ENCODE data around the gene GLI3. TPM values are rescaled to one million over a fixed set of nuclear protein-coding genes. Genes with fewer than 3 reads are reported as not detected.

The GLI3 gene
- total RNA-seq, 4 donors from 2014 or later, result 16.5 to 105 (median 22.6) TPM

DNA sequence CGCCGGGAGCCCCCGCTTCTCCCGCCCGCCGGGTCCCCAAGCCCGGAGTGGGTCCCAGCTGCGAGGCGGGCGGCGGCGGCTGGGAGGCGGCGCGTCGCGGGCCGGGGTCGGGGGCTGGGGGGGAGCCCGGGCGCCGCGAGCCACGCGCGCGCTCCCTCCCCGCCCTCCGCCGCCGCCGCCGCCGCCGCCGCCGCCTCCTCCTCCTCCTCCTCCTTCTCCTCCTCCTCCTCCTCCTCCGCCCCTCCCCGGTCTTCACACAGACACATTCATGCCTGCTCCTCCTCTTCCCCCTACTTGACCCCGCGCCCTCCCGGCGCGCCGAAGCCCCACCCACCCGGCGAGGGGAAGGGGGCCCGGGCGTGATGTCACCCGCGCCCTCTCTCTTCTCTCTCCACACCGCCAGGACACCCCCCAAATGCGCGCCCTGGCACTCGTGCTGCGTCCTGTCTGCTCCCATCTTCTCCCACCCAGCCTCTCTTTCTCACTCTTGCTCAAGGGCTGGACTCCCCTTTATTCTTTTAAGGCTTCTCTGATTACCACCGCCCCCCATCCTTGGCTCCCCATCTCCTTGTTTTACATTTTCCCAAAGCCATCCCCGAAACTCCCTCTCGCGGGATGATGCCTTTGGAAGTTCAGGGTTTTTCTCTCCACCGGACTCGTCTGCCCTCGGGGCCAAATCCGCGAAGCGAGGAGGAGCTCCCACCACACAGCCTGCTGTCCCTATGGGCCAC, 967 bp upstream of the GLI3 start:
- TF ChIP-seq CTCF (IDR thresholded peaks at IDR 0.05) (no peak), POLR2A (IDR thresholded peaks at IDR 0.05) (no peak)
- DNase-seq, result peak; percentile 89 to 93
- intact Hi-C loops (cut with DNase I; ENCODE audit: low total_unique reads), result no loop called here
- Histone ChIP-seq H3K36me3 (no peaks in the 10 kb centered on the region), H3K27me3 (no peaks in the 10 kb centered on the region), H3K4me1 (peaks cover 4 to 7% of the 10 kb centered on the region in 2 donors), H3K27ac (peak overlapping the region; percentile 95 to 99), H3K9me3 (no peaks in the 10 kb centered on the region), H3K4me3 (peak overlapping the region; percentile 60 to 80)

DNA sequence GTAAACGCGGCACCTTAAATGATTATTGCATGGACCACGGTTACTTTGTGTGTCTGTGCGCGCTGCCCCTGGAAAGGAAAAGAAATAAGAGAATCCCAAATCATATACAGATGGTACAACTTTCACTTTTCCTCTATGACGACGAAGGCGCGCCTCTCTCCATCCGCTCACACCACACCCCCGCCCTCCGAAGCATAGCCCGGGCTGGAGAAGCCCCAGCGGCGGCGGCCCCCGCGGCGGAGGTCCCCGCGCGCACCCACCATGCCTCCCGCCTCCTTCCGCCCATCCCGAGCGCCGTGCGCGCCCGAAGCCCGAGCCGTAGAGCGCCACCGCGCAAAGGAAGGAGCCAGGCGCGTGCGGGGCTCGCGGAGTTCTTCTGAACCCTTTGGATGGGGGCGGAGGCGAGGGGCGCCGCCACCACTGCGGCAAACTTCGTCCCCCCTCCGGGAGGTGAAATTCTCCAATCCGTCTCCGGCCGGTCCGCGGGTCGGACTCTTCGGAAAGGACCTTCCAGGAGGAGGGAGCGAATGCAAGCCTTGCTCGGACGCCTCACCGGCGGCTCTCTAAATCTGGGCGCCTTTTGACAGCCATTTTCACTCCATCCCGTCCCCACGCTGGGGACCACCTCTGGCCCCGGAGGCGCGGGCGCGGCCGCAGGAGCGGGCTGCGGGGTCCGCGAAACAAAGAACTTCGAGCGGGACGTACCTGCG, 588 bp downstream of the GLI3 start:
- Histone ChIP-seq H3K27ac (peak overlapping the region; percentile 95 to 99), H3K4me3 (peak overlapping the region; percentile 60 to 80), H3K4me1 (peaks cover 7 to 9% of the 10 kb centered on the region in 2 donors), H3K27me3 (no peaks in the 10 kb centered on the region), H3K9me3 (no peaks in the 10 kb centered on the region), H3K36me3 (no peaks in the 10 kb centered on the region)
- TF ChIP-seq CTCF (IDR thresholded peaks at IDR 0.05), result no peak
- TF ChIP-seq POLR2A (IDR thresholded peaks at IDR 0.05), result peak in 1 of 2 donors; percentile 55
- peak; percentile 73 to 74 for DNase-seq
- intact Hi-C loops (cut with DNase I; ENCODE audit: low total_unique reads), result no loop called here

DNA sequence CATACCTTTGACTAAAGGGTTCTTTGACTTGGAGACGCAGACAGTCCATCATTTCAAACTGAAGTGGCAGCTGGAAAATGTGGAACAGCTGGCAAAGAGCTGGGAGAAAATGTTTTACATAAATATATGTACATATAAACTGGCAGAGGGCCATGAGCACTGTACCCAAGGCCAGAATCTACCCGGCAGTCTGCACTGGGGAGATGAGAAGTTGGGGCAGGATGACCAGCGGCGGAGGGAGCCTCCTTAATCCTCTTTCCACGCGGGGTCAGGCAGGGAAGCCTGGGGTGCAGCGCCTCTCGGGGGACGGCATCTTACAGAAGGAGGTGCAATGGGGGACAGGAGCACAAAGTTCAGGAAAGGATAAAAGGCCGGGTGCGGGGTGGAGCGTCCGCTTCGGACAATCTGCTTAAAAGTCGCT, 1.3 kb downstream of the GLI3 start:
- Histone ChIP-seq H3K36me3 (no peaks in the 10 kb centered on the region), H3K27ac (peak overlapping the region; percentile 95 to 99), H3K9me3 (no peaks in the 10 kb centered on the region), H3K4me3 (peak overlapping the region; percentile 60 to 80), H3K27me3 (no peaks in the 10 kb centered on the region), H3K4me1 (peaks cover 7 to 11% of the 10 kb centered on the region in 2 donors)
- peak in 1 of 2 donors; percentile 48 for DNase-seq
- intact Hi-C loops (cut with DNase I; ENCODE audit: low total_unique reads), result no loop called here
- TF ChIP-seq CTCF (IDR thresholded peaks at IDR 0.05), result no peak
- no peak for TF ChIP-seq POLR2A (IDR thresholded peaks at IDR 0.05)

DNA sequence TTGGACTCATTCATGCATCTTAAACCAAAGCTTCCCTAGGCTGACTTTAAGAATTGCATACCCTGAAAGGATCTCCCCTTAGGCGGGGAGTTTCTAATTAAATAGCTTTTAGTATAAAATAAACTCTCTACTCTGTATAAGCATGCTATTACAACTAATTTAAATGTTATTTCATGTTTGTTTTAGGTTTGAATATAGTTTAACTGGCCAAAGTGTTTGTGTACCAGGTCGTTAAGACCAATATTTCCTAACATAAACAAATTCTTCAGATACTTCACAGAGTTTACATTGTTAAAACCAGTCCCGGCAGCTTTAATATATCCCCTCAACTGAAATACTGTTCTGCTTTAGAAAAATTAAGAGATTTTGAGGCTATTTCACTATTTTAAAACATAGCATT, 2.3 kb downstream of the GLI3 start:
- H3K9me3 ChIP-seq, result no peaks in the 10 kb centered on the region
- peaks cover 7 to 11% of the 10 kb centered on the region in 2 donors for H3K4me1 ChIP-seq
- no peaks in the 10 kb centered on the region for H3K36me3 ChIP-seq
- TF ChIP-seq POLR2A (IDR thresholded peaks at IDR 0.05), result no peak
- no peak for TF ChIP-seq CTCF (IDR thresholded peaks at IDR 0.05)
- DNase-seq, result no peak
- intact Hi-C loops (cut with DNase I; ENCODE audit: low total_unique reads), result no loop called here
- no peaks in the 10 kb centered on the region for H3K27me3 ChIP-seq
- H3K4me3 ChIP-seq, result peak overlapping the region in 1 of 2 donors; percentile 60
- H3K27ac ChIP-seq, result peak overlapping the region; percentile 95 to 99
